Neural cell (in vitro differentiated cells): Measurements from ENCODE around the gene TRIM25. TPM values are rescaled to one million over a fixed set of nuclear protein-coding genes. Genes with fewer than 3 reads are reported as not detected.

Source experiments
- H2AFZ ChIP-seq: fragments of 200-600, 300-800 bp; sonication (generic), shearing (Covaris generic); 2 replicates; pipeline ENCODE4 v1.6.0; 2014; ENCODE audit warnings: low read depth, mild to moderate bottlenecking, antibody characterized with exemption, low read length, moderate library complexity
- H3F3A ChIP-seq: fragments of 200-600 bp; shearing (Covaris generic); 2 replicates; pipeline ENCODE4 v1.6.1; 2016; ENCODE audit warnings: mild to moderate bottlenecking, moderate library complexity, mixed read lengths, antibody characterized with exemption, low read length; ENCODE audit not compliant: insufficient read depth, poor library complexity, severe bottlenecking
- H3K27ac ChIP-seq: fragments of 200-600, 300-800 bp; sonication (generic), shearing (Covaris generic); 2 replicates; pipeline ENCODE4 v1.5.1; 2014; ENCODE audit warnings: mild to moderate bottlenecking, low read length, moderate library complexity
- H3K27me3 ChIP-seq: fragments of 300-800, 200-600 bp; sonication (generic), shearing (Covaris generic); 2 replicates; pipeline ENCODE4 v1.6.0; 2014; ENCODE audit warnings: mild to moderate bottlenecking, low read depth, low read length, moderate library complexity; ENCODE audit not compliant: insufficient read depth
- H3K36me3 ChIP-seq: fragments of 300-800, 200-600 bp; sonication (generic), shearing (Covaris generic); 2 replicates; pipeline ENCODE4 v1.5.1; 2014; ENCODE audit warnings: mild to moderate bottlenecking, antibody characterized with exemption, low read length, moderate library complexity; ENCODE audit not compliant: insufficient read depth
- H3K4me2 ChIP-seq: fragments of 300-800, 200-600 bp; sonication (generic), shearing (Covaris generic); 2 replicates; pipeline ENCODE4 v1.6.0; 2014; ENCODE audit warnings: mild to moderate bottlenecking, low read length
- H3K4me3 ChIP-seq: fragments of 300-800, 200-600 bp; sonication (generic), shearing (Covaris generic); 2 replicates; pipeline ENCODE4 v1.5.1; 2014; ENCODE audit warnings: mild to moderate bottlenecking, low read length, moderate library complexity
- H3K79me2 ChIP-seq: fragments of 200-600 bp; shearing (Covaris generic); replicated peaks from 2 replicates; pipeline ENCODE4 v1.6.0; 2014; ENCODE audit warnings: mild to moderate bottlenecking, low read length, moderate library complexity; ENCODE audit not compliant: insufficient read depth
- H3K9ac ChIP-seq: fragments of 300-800, 200-600 bp; sonication (generic), shearing (Covaris generic); 2 replicates; pipeline ENCODE4 v1.6.1; 2016; ENCODE audit warnings: mild to moderate bottlenecking, low read length, mixed read lengths
- H3K9me2 ChIP-seq: fragments of 200-600 bp; shearing (Covaris generic); 2 replicates; pipeline ENCODE4 v1.6.1; 2016; ENCODE audit warnings: mild to moderate bottlenecking, low read length, mixed read lengths; ENCODE audit not compliant: insufficient read depth
- H3K9me3 ChIP-seq: fragments of 200-600, 300-800 bp; sonication (generic), shearing (Covaris generic); 2 replicates; pipeline ENCODE4 v1.6.1; 2016; ENCODE audit warnings: mild to moderate bottlenecking, mixed run types, low read length, moderate library complexity, mixed read lengths
- H4K20me1 ChIP-seq: fragments of 200-600 bp; shearing (Covaris generic); 2 replicates; pipeline ENCODE4 v1.6.1; 2016; ENCODE audit warnings: mild to moderate bottlenecking, mixed run types; ENCODE audit not compliant: insufficient read depth
- EP300 ChIP-seq: fragments of 450-650 bp; conservative IDR thresholded peaks from 2 replicates; pipeline ENCODE4 v1.6.1; 2014; ENCODE audit warnings: antibody characterized with exemption, mild to moderate bottlenecking, moderate library complexity; ENCODE audit not compliant: poor library complexity, severe bottlenecking
- EZH2 ChIP-seq: fragments of 200-600, 300-800 bp; shearing (Covaris generic), sonication (generic); IDR thresholded peaks from 2 replicates; pipeline ENCODE4 v1.6.1; 2014; ENCODE audit warnings: antibody characterized with exemption, low read length, borderline replicate concordance, mild to moderate bottlenecking; ENCODE audit not compliant: insufficient read depth, poor library complexity, severe bottlenecking
- MXI1 ChIP-seq: fragments of 450-650 bp; conservative IDR thresholded peaks from 2 replicates; pipeline ENCODE4 v1.6.1; 2014; ENCODE audit warnings: antibody characterized with exemption, mild to moderate bottlenecking; ENCODE audit not compliant: poor library complexity, severe bottlenecking
- POLR2AphosphoS5 ChIP-seq: IDR thresholded peaks from 2 replicates; pipeline ENCODE4 v1.6.1; 2012
- RAD21 ChIP-seq: fragments of 450-650 bp; conservative IDR thresholded peaks from 2 replicates; pipeline ENCODE4 v1.6.1; 2014; ENCODE audit warnings: antibody characterized with exemption, mild to moderate bottlenecking, moderate library complexity
- SMC3 ChIP-seq: fragments of 450-650 bp; conservative IDR thresholded peaks from 2 replicates; pipeline ENCODE4 v1.6.1; 2014; ENCODE audit warnings: antibody characterized with exemption, mild to moderate bottlenecking, moderate library complexity; ENCODE audit not compliant: poor library complexity
- TAF1 ChIP-seq: IDR thresholded peaks from 2 replicates; pipeline ENCODE4 v1.6.1; 2012; ENCODE audit warnings: low read depth
- polyA plus RNA-seq: library from polyadenylated mRNA; depleted of rRNA; stranded (reverse); fragments of >200 nt; gene quantifications from 2 replicates; pipeline ENCODE4 v1.2.3, GENCODE V29; 2014
- TF ChIP-seq, protein P1 (sequence below): IDR thresholded peaks from 2 replicates; pipeline ENCODE4 v1.6.1; 2012; ENCODE audit warnings: borderline replicate concordance
- TF ChIP-seq, protein P2 (sequence below): fragments of 450-650 bp; IDR thresholded peaks from 2 replicates; pipeline ENCODE4 v1.5.1; 2014; ENCODE audit warnings: antibody characterized with exemption, mild to moderate bottlenecking, moderate library complexity; ENCODE audit not compliant: poor library complexity, severe bottlenecking

Gene TRIM25
- polyA plus RNA-seq, 1 donor from 2014 or later: 1.7 TPM

DNA sequence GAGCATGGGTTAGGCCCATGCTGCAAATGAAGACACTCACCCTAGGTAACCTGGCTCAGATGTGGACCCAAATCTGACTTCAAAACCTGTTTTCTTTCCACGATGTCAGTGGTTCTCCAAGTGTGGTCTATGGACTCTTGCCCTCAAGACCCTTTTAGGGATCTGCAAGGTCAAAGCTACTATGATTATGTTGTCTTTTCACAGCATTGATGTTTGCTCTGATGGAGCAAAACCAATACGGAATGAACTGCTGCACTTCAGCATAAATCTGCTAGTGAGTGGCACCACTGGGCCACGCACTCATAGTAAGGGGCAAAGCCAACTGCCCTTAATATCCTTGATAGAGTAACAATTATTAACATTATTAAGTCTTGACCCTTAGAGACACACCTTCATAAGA is 21.6 kb upstream of the TRIM25 start:
- H3K9me2 ChIP-seq: no peaks in the 10 kb centered on the region
- TF ChIP-seq RAD21: no peak
- TF ChIP-seq, protein P1, sequence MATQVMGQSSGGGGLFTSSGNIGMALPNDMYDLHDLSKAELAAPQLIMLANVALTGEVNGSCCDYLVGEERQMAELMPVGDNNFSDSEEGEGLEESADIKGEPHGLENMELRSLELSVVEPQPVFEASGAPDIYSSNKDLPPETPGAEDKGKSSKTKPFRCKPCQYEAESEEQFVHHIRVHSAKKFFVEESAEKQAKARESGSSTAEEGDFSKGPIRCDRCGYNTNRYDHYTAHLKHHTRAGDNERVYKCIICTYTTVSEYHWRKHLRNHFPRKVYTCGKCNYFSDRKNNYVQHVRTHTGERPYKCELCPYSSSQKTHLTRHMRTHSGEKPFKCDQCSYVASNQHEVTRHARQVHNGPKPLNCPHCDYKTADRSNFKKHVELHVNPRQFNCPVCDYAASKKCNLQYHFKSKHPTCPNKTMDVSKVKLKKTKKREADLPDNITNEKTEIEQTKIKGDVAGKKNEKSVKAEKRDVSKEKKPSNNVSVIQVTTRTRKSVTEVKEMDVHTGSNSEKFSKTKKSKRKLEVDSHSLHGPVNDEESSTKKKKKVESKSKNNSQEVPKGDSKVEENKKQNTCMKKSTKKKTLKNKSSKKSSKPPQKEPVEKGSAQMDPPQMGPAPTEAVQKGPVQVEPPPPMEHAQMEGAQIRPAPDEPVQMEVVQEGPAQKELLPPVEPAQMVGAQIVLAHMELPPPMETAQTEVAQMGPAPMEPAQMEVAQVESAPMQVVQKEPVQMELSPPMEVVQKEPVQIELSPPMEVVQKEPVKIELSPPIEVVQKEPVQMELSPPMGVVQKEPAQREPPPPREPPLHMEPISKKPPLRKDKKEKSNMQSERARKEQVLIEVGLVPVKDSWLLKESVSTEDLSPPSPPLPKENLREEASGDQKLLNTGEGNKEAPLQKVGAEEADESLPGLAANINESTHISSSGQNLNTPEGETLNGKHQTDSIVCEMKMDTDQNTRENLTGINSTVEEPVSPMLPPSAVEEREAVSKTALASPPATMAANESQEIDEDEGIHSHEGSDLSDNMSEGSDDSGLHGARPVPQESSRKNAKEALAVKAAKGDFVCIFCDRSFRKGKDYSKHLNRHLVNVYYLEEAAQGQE: no peak
- no peak for TF ChIP-seq MXI1
- TF ChIP-seq, protein P2, sequence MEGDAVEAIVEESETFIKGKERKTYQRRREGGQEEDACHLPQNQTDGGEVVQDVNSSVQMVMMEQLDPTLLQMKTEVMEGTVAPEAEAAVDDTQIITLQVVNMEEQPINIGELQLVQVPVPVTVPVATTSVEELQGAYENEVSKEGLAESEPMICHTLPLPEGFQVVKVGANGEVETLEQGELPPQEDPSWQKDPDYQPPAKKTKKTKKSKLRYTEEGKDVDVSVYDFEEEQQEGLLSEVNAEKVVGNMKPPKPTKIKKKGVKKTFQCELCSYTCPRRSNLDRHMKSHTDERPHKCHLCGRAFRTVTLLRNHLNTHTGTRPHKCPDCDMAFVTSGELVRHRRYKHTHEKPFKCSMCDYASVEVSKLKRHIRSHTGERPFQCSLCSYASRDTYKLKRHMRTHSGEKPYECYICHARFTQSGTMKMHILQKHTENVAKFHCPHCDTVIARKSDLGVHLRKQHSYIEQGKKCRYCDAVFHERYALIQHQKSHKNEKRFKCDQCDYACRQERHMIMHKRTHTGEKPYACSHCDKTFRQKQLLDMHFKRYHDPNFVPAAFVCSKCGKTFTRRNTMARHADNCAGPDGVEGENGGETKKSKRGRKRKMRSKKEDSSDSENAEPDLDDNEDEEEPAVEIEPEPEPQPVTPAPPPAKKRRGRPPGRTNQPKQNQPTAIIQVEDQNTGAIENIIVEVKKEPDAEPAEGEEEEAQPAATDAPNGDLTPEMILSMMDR: no peak
- TF ChIP-seq EZH2: no peak
- TF ChIP-seq POLR2AphosphoS5: no peak
- TF ChIP-seq SMC3: no peak
- no peak for TF ChIP-seq TAF1
- TF ChIP-seq EP300: no peak
- no peak overlapping the region for H3K4me3 ChIP-seq
- no peaks in the 10 kb centered on the region for H3F3A ChIP-seq
- no peaks in the 10 kb centered on the region for H3K79me2 ChIP-seq
- H3K27ac ChIP-seq: no peak overlapping the region
- peaks cover 26% of the 10 kb centered on the region for H3K36me3 ChIP-seq
- H3K27me3 ChIP-seq: no peaks in the 10 kb centered on the region
- H3K4me2 ChIP-seq: no peak overlapping the region
- no peak overlapping the region for H2AFZ ChIP-seq
- H4K20me1 ChIP-seq: no peaks in the 10 kb centered on the region
- H3K9ac ChIP-seq: no peak overlapping the region
- H3K9me3 ChIP-seq: no peaks in the 10 kb centered on the region

DNA sequence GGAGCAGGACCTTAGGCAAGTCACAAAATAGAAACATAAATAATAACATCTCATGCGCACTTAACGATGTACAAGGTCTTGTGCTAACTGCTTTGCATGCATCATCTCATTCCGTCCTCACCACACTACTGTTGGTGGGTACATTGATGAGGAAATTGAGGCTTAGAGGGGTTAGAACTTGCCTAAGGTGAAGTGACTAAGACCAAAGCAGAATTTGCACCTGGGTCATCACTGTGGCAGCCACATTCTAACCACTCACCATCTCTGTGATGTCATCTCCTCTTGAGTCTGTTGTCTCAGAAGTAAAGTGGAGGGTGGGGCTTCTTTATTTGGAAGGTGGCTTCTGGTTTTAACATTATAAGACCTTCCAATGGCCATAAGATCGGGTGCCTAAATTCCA is 20.4 kb upstream of the TRIM25 start:
- no peak overlapping the region for H2AFZ ChIP-seq
- no peaks in the 10 kb centered on the region for H4K20me1 ChIP-seq
- no peak overlapping the region for H3K4me2 ChIP-seq
- H3K27me3 ChIP-seq: no peaks in the 10 kb centered on the region
- peaks cover 26% of the 10 kb centered on the region for H3K36me3 ChIP-seq
- H3F3A ChIP-seq: no peaks in the 10 kb centered on the region
- no peaks in the 10 kb centered on the region for H3K9me2 ChIP-seq
- H3K79me2 ChIP-seq: no peaks in the 10 kb centered on the region
- H3K9ac ChIP-seq: no peak overlapping the region
- no peak overlapping the region for H3K4me3 ChIP-seq
- no peak for TF ChIP-seq RAD21
- no peak for TF ChIP-seq TAF1
- no peak for TF ChIP-seq POLR2AphosphoS5
- TF ChIP-seq, protein P2: no peak
- TF ChIP-seq, protein P1: no peak
- TF ChIP-seq SMC3: no peak
- TF ChIP-seq EP300: no peak
- no peak for TF ChIP-seq EZH2
- TF ChIP-seq MXI1: no peak
- no peaks in the 10 kb centered on the region for H3K9me3 ChIP-seq
- H3K27ac ChIP-seq: no peak overlapping the region
